ENCODE measurements around the gene STPG3.
A peak's percentile ranks its signal among the peaks of the same experiment; 100 is the strongest.

The STPG3 gene

GRCh38 chr9:137250329-137251193, 525 bp upstream of the STPG3 start:
- TF ChIP-seq CTCF (conservative IDR thresholded peaks at IDR 0.05; ENCODE audit: control insufficient read depth, insufficient read depth, low read depth, low read length) = no peak
- DNase-seq (ENCODE audit: low read depth) = no peak
- H3K4me3 ChIP-seq (ENCODE audit: control insufficient read depth, low read depth, low read length) = no peak overlapping the region

GRCh38 chr9:137251490-137252268, 593 bp downstream of the STPG3 start:
- DNase-seq (ENCODE audit: low read depth) = no peak
- TF ChIP-seq CTCF (conservative IDR thresholded peaks at IDR 0.05; ENCODE audit: control insufficient read depth, insufficient read depth, low read depth, low read length) = no peak
- no peak overlapping the region for H3K4me3 ChIP-seq (ENCODE audit: control insufficient read depth, low read depth, low read length)

GRCh38 chr9:137252555-137253506, 1.7 kb downstream of the STPG3 start:
- H3K4me3 ChIP-seq (ENCODE audit: control insufficient read depth, low read depth, low read length) = no peak overlapping the region
- no peak for TF ChIP-seq CTCF (conservative IDR thresholded peaks at IDR 0.05; ENCODE audit: control insufficient read depth, insufficient read depth, low read depth, low read length)
- no peak for DNase-seq (ENCODE audit: low read depth)

GRCh38 chr9:137253717-137254623, 2.9 kb downstream of the STPG3 start:
- no peak for TF ChIP-seq CTCF (conservative IDR thresholded peaks at IDR 0.05; ENCODE audit: control insufficient read depth, insufficient read depth, low read depth, low read length)
- no peak for DNase-seq (ENCODE audit: low read depth)
- peak overlapping the region; percentile 68 for H3K4me3 ChIP-seq (ENCODE audit: control insufficient read depth, low read depth, low read length)

- peak; percentile 72 for DNase-seq (ENCODE audit: low read depth)
- H3K4me3 ChIP-seq (ENCODE audit: control insufficient read depth, low read depth, low read length) = peak within 1 kb of the TSS; percentile 87
- no peak for TF ChIP-seq CTCF (conservative IDR thresholded peaks at IDR 0.05; ENCODE audit: control insufficient read depth, insufficient read depth, low read depth, low read length)
These were observed 3.8 kb downstream of the STPG3 start, which contains the start of gene NELFB for GRCh38 chr9:137254624-137255447. TSS of gene NELFB (plus strand) at chr9:137255327.
